Measurements from ENCODE around the gene ELAVL1. TPM values are rescaled to one million over a fixed set of nuclear protein-coding genes. Genes with fewer than 3 reads are reported as not detected.

The ELAVL1 gene
- total RNA-seq, 4 donors from 2014 or later, result 25.7 to 44.6 (median 34.5) TPM

DNA sequence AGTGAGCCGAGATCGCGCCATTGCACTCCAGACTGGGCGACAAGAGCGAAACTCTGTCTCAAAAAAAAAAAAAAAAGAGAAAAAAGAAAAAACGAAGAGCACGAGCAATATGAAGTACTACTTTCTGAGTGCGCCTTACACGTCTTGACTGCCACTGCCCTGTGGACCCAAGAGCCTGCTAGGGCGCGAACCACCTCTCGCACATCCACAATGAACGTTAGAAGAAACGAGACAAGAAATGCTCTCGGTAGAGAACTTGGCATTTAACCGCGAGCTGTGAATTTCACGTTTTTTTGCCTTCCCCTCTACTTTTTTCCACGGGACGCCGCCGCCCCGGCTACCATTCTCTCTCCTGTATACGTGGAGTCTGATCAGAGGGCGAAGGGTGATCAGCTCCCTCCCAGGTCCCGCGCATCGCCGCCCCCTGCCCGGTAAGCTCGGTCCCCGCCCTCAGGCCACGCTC is 62.4 kb downstream of the ELAVL1 start:
- no peak for DNase-seq
- WGBS, 2 donors, result 4 to 6% methylated on average over 28 to 31 of the region's 33 CpGs
- Histone ChIP-seq H3K36me3 (peaks cover 2 to 35% (median 9%) of the 10 kb centered on the region in 3 donors), H3K4me3 (peak overlapping the region; percentile 82 to 90 (median 86)), H3K27me3 (no peaks in the 10 kb centered on the region), H3K4me1 (peaks cover 11 to 41% (median 14%) of the 10 kb centered on the region in 3 donors), H3K9me3 (no peaks in the 10 kb centered on the region), H3K27ac (peak overlapping the region; percentile 96 to 99 (median 98))
- TF ChIP-seq POLR2A (IDR thresholded peaks at IDR 0.05), result no peak
- TF ChIP-seq, protein P1, sequence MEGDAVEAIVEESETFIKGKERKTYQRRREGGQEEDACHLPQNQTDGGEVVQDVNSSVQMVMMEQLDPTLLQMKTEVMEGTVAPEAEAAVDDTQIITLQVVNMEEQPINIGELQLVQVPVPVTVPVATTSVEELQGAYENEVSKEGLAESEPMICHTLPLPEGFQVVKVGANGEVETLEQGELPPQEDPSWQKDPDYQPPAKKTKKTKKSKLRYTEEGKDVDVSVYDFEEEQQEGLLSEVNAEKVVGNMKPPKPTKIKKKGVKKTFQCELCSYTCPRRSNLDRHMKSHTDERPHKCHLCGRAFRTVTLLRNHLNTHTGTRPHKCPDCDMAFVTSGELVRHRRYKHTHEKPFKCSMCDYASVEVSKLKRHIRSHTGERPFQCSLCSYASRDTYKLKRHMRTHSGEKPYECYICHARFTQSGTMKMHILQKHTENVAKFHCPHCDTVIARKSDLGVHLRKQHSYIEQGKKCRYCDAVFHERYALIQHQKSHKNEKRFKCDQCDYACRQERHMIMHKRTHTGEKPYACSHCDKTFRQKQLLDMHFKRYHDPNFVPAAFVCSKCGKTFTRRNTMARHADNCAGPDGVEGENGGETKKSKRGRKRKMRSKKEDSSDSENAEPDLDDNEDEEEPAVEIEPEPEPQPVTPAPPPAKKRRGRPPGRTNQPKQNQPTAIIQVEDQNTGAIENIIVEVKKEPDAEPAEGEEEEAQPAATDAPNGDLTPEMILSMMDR (IDR thresholded peaks at IDR 0.05), result no peak
- intact Hi-C loops (cut with DNase I), result loop anchor here (10.0 kb wide), 1 partner anchor 312 kb away; no protein-coding TSS in a partner anchor

DNA sequence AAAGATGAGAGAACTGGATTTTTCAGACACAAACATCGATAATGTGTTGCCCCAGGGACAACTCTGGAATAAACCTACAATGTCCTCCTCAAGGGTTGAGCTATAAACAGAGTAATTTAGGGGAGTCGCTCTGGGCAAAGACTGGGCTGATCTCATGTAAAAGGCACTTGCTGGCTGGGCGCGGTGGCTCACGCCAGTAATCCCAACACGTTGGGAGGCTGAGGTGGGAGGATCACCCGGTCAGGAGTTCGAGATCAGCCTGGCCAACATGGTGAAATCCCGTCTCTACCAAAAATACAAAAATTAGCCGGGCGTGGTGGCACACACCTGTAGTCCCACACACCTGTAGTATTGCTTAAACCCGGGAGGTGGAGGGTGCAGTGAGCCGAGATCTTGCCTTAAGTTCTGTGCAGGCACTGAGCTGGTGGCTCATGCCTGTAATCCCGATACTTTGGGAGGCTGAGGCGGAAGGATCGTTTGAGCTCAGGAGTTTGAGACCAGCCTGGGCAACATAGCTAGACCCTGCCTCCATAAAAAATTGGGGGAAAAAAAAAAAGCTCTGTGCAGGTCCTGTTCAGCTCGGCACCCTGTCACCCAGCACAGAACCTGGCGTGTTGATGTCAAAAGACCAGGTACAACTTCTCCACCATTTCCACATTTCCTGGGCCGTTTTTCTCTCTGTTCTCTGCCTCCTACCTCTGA is 63.4 kb downstream of the ELAVL1 start:
- intact Hi-C loops (cut with DNase I), result loop anchor here (10.0 kb wide), 1 partner anchor 313 kb away; no protein-coding TSS in a partner anchor
- Histone ChIP-seq H3K36me3 (peaks cover 11 to 44% (median 17%) of the 10 kb centered on the region in 3 donors), H3K9me3 (no peaks in the 10 kb centered on the region), H3K4me1 (peaks cover 11 to 41% (median 14%) of the 10 kb centered on the region in 3 donors), H3K27ac (peak overlapping the region in 2 of 4 donors; percentile 96 to 99), H3K4me3 (peak overlapping the region in 3 of 4 donors; percentile 82 to 89 (median 84)), H3K27me3 (no peaks in the 10 kb centered on the region)
- TF ChIP-seq, protein P1 (IDR thresholded peaks at IDR 0.05), result no peak
- no peak for TF ChIP-seq POLR2A (IDR thresholded peaks at IDR 0.05)
- 69 to 87% methylated on average over 8 to 17 of the region's 19 CpGs for WGBS, 2 donors
- DNase-seq, result no peak

DNA sequence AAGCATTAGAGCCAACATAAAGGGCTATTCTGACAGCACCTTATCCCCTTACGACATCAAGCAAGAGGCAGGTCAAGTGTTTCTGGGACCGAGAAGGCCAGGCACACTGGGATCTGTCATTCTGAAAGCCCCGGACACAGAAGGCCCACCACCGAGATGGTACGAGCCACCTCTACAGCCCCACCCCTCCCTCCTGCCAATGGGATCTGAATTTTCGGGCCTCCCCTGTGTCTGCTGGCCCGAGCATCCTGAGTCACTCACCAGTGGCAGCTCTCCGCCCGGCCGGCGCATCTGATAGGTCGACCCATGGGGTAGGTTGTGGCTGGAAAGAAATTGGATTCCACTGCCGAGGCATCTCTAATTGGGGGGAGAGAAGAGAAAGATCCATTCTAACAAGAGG is 64.6 kb downstream of the ELAVL1 start:
- Histone ChIP-seq H3K9me3 (no peaks in the 10 kb centered on the region), H3K27me3 (no peaks in the 10 kb centered on the region), H3K4me1 (peaks cover 11 to 41% (median 14%) of the 10 kb centered on the region in 3 donors), H3K27ac (no peak overlapping the region), H3K4me3 (no peak overlapping the region), H3K36me3 (peaks cover 12 to 56% (median 20%) of the 10 kb centered on the region in 3 donors)
- 82 to 85% methylated on average over 5 to 12 of the region's 13 CpGs for WGBS, 2 donors
- intact Hi-C loops (cut with DNase I), result loop anchor here (10.0 kb wide), 1 partner anchor 314 kb away; no protein-coding TSS in a partner anchor
- TF ChIP-seq, protein P1 (IDR thresholded peaks at IDR 0.05), result no peak
- no peak for TF ChIP-seq POLR2A (IDR thresholded peaks at IDR 0.05)
- no peak for DNase-seq

DNA sequence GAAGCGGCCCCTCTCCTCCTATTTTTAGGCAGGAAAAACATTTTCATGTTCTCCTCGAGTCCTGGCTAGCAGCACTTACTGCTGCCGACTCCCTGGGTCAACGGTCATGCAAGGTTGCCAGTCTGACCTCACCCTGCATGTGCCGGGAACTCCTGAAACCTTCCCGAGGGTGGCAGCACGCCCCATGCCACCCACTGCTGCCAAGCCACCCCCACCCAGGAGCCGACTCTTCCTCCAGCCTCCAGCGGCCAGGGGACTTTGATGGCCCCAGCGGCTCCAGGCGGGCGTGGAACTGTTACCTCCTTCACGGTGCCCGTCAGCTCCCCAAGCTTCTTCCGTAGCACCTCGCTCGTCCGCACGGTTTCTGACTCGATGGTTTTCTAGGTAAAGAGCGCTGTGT is 70.7 kb downstream of the ELAVL1 start:
- Histone ChIP-seq H3K27me3 (no peaks in the 10 kb centered on the region), H3K9me3 (no peaks in the 10 kb centered on the region), H3K27ac (no peak overlapping the region), H3K36me3 (peaks cover 46 to 100% (median 50%) of the 10 kb centered on the region in 3 donors), H3K4me1 (peaks cover 0 to 22% (median 7%) of the 10 kb centered on the region in 3 donors), H3K4me3 (no peak overlapping the region)
- no peak for DNase-seq
- WGBS, 2 donors, result 89 to 92% methylated on average over 18 to 20 of the region's 21 CpGs
- TF ChIP-seq, protein P1 (IDR thresholded peaks at IDR 0.05), result no peak
- no peak for TF ChIP-seq POLR2A (IDR thresholded peaks at IDR 0.05)
- intact Hi-C loops (cut with DNase I), result no loop called here
